ENCODE results near the gene PEX11A.

PEX11A gene

GRCh38 chr15:89654847-89655805 lies 35.4 kb downstream of the PEX11A start, which contains the start of gene KIF7:
Gene KIF7, minus strand, starts transcription at chr15:89655467. Its CDS starts 2,537 bp downstream, at chr15:89652930.
- peak; percentile 6 for DNase-seq

- DNase-seq: no peak
These were observed 36.2 kb downstream of the PEX11A start for GRCh38 chr15:89654301-89654761.

- DNase-seq: no peak
These were observed 37.0 kb downstream of the PEX11A start for GRCh38 chr15:89653578-89653977.

- DNase-seq: no peak
These were observed 37.9 kb downstream of the PEX11A start for GRCh38 chr15:89652666-89653065.

- DNase-seq: no peak
These were observed 38.4 kb downstream of the PEX11A start for GRCh38 chr15:89652131-89652530.

- DNase-seq: no peak
These were observed 40.8 kb downstream of the PEX11A start for GRCh38 chr15:89649716-89650115.

GRCh38 chr15:89649013-89649625 lies 41.4 kb downstream of the PEX11A start:
- no peak for DNase-seq

GRCh38 chr15:89648106-89649012 lies 42.2 kb downstream of the PEX11A start:
- no peak for DNase-seq

- DNase-seq: peak; percentile 23
These were observed 43.2 kb downstream of the PEX11A start for GRCh38 chr15:89647191-89647851.

GRCh38 chr15:89646416-89647141 lies 44.0 kb downstream of the PEX11A start:
- DNase-seq: no peak

- no peak for DNase-seq
These were observed 44.9 kb downstream of the PEX11A start for GRCh38 chr15:89645680-89646079.

GRCh38 chr15:89642106-89642505 lies 48.4 kb downstream of the PEX11A start:
- DNase-seq: no peak

GRCh38 chr15:89641053-89641452 lies 49.5 kb downstream of the PEX11A start:
- DNase-seq: no peak

- DNase-seq: no peak
These were observed 50.3 kb downstream of the PEX11A start for GRCh38 chr15:89640245-89640644.

- DNase-seq: no peak
These were observed 57.0 kb downstream of the PEX11A start for GRCh38 chr15:89633585-89633984.

- DNase-seq: no peak
These were observed 57.8 kb downstream of the PEX11A start for GRCh38 chr15:89632563-89633430.

- no peak for DNase-seq
These were observed 58.7 kb downstream of the PEX11A start for GRCh38 chr15:89631902-89632264.
